H9 (cell line): ENCODE measurements around the gene ACSS2. TPM values are rescaled to one million over a fixed set of nuclear protein-coding genes. Genes with fewer than 3 reads are reported as not detected.

Experiments
- DNase-seq: peaks from one replicate; pipeline ENCODE4 v3.0.0-alpha.2; 2017
- H2AFZ ChIP-seq: one replicate; pipeline ENCODE4 v1.6.1; 2013; ENCODE audit warnings: mild to moderate bottlenecking, low read length, control low read depth, moderate library complexity
- H2AK5ac ChIP-seq: 2 replicates; pipeline ENCODE4 v1.6.1; 2013; ENCODE audit warnings: low read length, control low read depth, mixed read lengths; ENCODE audit not compliant: insufficient read length
- H2BK120ac ChIP-seq: one replicate; pipeline ENCODE4 v1.6.1; 2013; ENCODE audit warnings: low read depth, mild to moderate bottlenecking, low read length, control low read depth, inconsistent platforms; ENCODE audit not compliant: poor library complexity, severe bottlenecking
- H2BK12ac ChIP-seq: 2 replicates; pipeline ENCODE4 v1.6.1; 2013; ENCODE audit warnings: low read length, control low read depth, mixed read lengths, low read depth; ENCODE audit not compliant: insufficient read length
- H2BK15ac ChIP-seq: 2 replicates; pipeline ENCODE4 v1.6.1; 2013; ENCODE audit warnings: low read depth, low read length, control low read depth
- H2BK20ac ChIP-seq: one replicate; pipeline ENCODE4 v1.6.1; 2013; ENCODE audit warnings: low read depth, mild to moderate bottlenecking, low read length, control low read depth, inconsistent platforms; ENCODE audit not compliant: poor library complexity, severe bottlenecking
- H2BK5ac ChIP-seq: 2 replicates; pipeline ENCODE4 v1.6.1; 2013; ENCODE audit warnings: low read length, control low read depth, mixed read lengths; ENCODE audit not compliant: insufficient read length
- H3K14ac ChIP-seq: 2 replicates; pipeline ENCODE4 v1.6.1; 2013; ENCODE audit warnings: low read length, control low read depth; ENCODE audit not compliant: insufficient read depth
- H3K18ac ChIP-seq: 2 replicates; pipeline ENCODE4 v1.6.1; 2013; ENCODE audit warnings: low read depth, mild to moderate bottlenecking, mixed read lengths, low read length, control low read depth; ENCODE audit not compliant: insufficient read length
- H3K23ac ChIP-seq: 2 replicates; pipeline ENCODE4 v1.6.1; 2013; ENCODE audit warnings: low read length, control low read depth, mixed read lengths, low read depth; ENCODE audit not compliant: insufficient read length
- H3K23me2 ChIP-seq: 2 replicates; pipeline ENCODE4 v1.6.1; 2013; ENCODE audit warnings: low read depth, mild to moderate bottlenecking, mixed read lengths, low read length, control low read depth; ENCODE audit not compliant: insufficient read length, poor library complexity, severe bottlenecking
- H3K27ac ChIP-seq: 2 replicates; pipeline ENCODE4 v1.5.1; 2013; ENCODE audit warnings: low read length, control low read depth, mixed read lengths, low read depth; ENCODE audit not compliant: insufficient read length
- H3K27me3 ChIP-seq: 2 replicates; pipeline ENCODE4 v1.6.1; 2013; ENCODE audit warnings: low read length, control low read depth, inconsistent platforms; ENCODE audit not compliant: insufficient read depth
- H3K4ac ChIP-seq: 2 replicates; pipeline ENCODE4 v1.6.1; 2013; ENCODE audit warnings: low read depth, mild to moderate bottlenecking, control low read depth, inconsistent platforms, low read length, moderate library complexity
- H3K4me1 ChIP-seq: 2 replicates; pipeline ENCODE4 v1.6.1; 2013; ENCODE audit warnings: low read length, control low read depth, inconsistent platforms; ENCODE audit not compliant: insufficient read depth
- H3K4me2 ChIP-seq: 2 replicates; pipeline ENCODE4 v1.6.1; 2013; ENCODE audit warnings: low read length, control low read depth, mixed read lengths; ENCODE audit not compliant: insufficient read length, insufficient read depth
- H3K56ac ChIP-seq: 2 replicates; pipeline ENCODE4 v1.6.1; 2013; ENCODE audit warnings: low read depth, mild to moderate bottlenecking, mixed read lengths, low read length, control low read depth; ENCODE audit not compliant: insufficient read length
- H3K79me1 ChIP-seq: 2 replicates; pipeline ENCODE4 v1.6.1; 2013; ENCODE audit warnings: low read depth, mild to moderate bottlenecking, moderate library complexity, low read length, control low read depth, inconsistent platforms; ENCODE audit not compliant: insufficient read depth, poor library complexity, severe bottlenecking
- H3K79me2 ChIP-seq: 2 replicates; pipeline ENCODE4 v1.6.1; 2013; ENCODE audit warnings: low read length, control low read depth, inconsistent platforms; ENCODE audit not compliant: insufficient read depth
- H3K9ac ChIP-seq: 2 replicates; pipeline ENCODE4 v1.6.1; 2013; ENCODE audit warnings: low read length, control low read depth, mixed read lengths; ENCODE audit not compliant: insufficient read length; ENCODE audit errors: extremely low read depth
- H3K9me3 ChIP-seq: one replicate; pipeline ENCODE4 v1.6.1; 2013; ENCODE audit warnings: low read depth, low read length, inconsistent platforms; ENCODE audit not compliant: control insufficient read depth
- H3T11ph ChIP-seq: one replicate; pipeline ENCODE4 v1.6.1; 2013; ENCODE audit warnings: mild to moderate bottlenecking, low read length, control low read depth, inconsistent platforms
- H4K20me1 ChIP-seq: one replicate; pipeline ENCODE4 v1.6.1; 2013; ENCODE audit not compliant: control insufficient read depth, insufficient read length, insufficient read depth
- H4K5ac ChIP-seq: 2 replicates; pipeline ENCODE4 v1.6.1; 2013; ENCODE audit warnings: low read depth, mild to moderate bottlenecking, mixed read lengths, low read length, control low read depth; ENCODE audit not compliant: insufficient read length
- H4K8ac ChIP-seq: replicated peaks from 2 replicates; pipeline ENCODE4 v1.6.1; 2013; ENCODE audit warnings: low read length, control low read depth, mixed read lengths, low read depth; ENCODE audit not compliant: insufficient read length
- H4K91ac ChIP-seq: 2 replicates; pipeline ENCODE4 v1.6.1; 2013; ENCODE audit warnings: low read depth, mild to moderate bottlenecking, moderate library complexity, mixed read lengths, low read length, control low read depth; ENCODE audit not compliant: insufficient read length
- H3K27ac Mint-ChIP-seq, 3 experiments: 2 replicates in 2 of 3; 3 replicates in 1 of 3; pipeline ENCODE4 v1.8.0; 2020 to 2021; ENCODE audit warnings: mixed read lengths in 3 of 3, mild to moderate bottlenecking in 1 of 3, moderate library complexity in 1 of 3
- H3K27me3 Mint-ChIP-seq: 2 replicates; pipeline ENCODE4 v1.8.0; 2021; ENCODE audit warnings: low read depth, mild to moderate bottlenecking, moderate library complexity, mixed read lengths
- H3K36me3 Mint-ChIP-seq, 3 experiments: 2 replicates in 2 of 3; 3 replicates in 1 of 3; pipeline ENCODE4 v1.8.0; 2020 to 2021; ENCODE audit warnings: low read depth in 3 of 3, mixed read lengths in 3 of 3; ENCODE audit not compliant: insufficient read depth in 1 of 3
- H3K4me1 Mint-ChIP-seq, 2 experiments: 2 replicates each; pipeline ENCODE4 v1.8.0; 2020; ENCODE audit warnings: mixed read lengths in 2 of 2
- H3K4me3 Mint-ChIP-seq, 2 experiments: 2 replicates in 1 of 2; 3 replicates in 1 of 2; pipeline ENCODE4 v1.8.0; 2020 to 2021; ENCODE audit warnings: mild to moderate bottlenecking in 2 of 2, mixed read lengths in 2 of 2, moderate library complexity in 1 of 2
- H3K9me3 Mint-ChIP-seq, 2 experiments: 2 replicates in 1 of 2; 3 replicates in 1 of 2; pipeline ENCODE4 v1.8.0; 2020; ENCODE audit warnings: mild to moderate bottlenecking in 2 of 2, mixed read lengths in 2 of 2, moderate library complexity in 1 of 2
- WGBS: extraction: QIAGEN DNeasy Blood & Tissue Kit; methylation state at CpG from one replicate; pipeline ENCODE4 v1.1.7; 2013; ENCODE audit warnings: missing lambda C conversion rate, low lambda C conversion rate, mixed read lengths; ENCODE audit not compliant: insufficient read length; ENCODE audit errors: extremely low coverage; 5-methylcytosine and 5-hydroxymethylcytosine counted together
- total RNA-seq: library from RNA; stranded (reverse); gene quantifications from 2 replicates; pipeline ENCODE4 v1.2.1, GENCODE V29; 2021
- TF ChIP-seq, protein P1 (sequence below): fragments of 200-600 bp; sonication (generic); conservative IDR thresholded peaks from 3 replicates; pipeline ENCODE4 v1.8.0; 2021; ENCODE audit warnings: antibody characterized with exemption, mild to moderate bottlenecking

Gene ACSS2
- total RNA-seq, 1 experiment from 2014 or later = 15.4 TPM

DNA sequence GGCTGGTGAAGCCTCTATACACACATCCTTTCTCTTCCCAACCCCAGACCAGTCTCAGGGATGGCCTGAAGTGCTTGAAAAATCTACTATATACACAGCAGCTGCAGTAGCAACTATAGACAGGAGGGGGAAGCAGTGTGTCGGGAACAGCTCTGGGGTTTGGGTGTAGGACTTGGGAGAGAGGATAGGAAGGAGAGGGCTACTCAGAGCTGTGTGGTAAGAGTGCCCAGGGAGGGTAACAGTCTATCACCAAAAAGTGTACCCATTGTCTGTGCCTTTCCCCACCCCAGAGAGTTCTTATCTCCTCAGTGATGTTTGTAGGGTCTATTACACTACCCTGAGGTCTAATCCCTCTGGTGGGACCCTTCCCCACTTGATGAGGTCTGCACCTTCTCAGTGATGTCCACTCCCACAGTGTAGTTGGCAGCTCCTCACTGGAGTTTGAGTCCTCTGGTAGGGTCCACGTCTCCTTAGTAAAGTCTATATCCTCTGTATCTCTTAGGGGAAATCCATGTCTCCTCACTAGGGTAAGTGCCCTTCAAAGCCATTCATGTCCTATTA is 2.2 kb upstream of the ACSS2 start:
- Histone ChIP-seq H3K23me2 (peaks cover 18% of the 10 kb centered on the region), H2AK5ac (no peak overlapping the region), H2BK12ac (no peak overlapping the region), H3K18ac (no peak overlapping the region), H2BK15ac (no peak overlapping the region), H3K79me2 (no peaks in the 10 kb centered on the region; the same call in 1 of the 2 replicates), H2BK5ac (no peak overlapping the region), H2BK120ac (no peak overlapping the region), H3K4ac (no peak overlapping the region), H2BK20ac (no peak overlapping the region), H3K9ac (no peak overlapping the region), H3K4me2 (no peak overlapping the region), H3K56ac (no peak overlapping the region), H2AFZ (no peak overlapping the region), H3T11ph (no peak overlapping the region), H3K14ac (no peak overlapping the region), H4K91ac (no peak overlapping the region), H3K23ac (no peak overlapping the region), H3K27me3 (no peaks in the 10 kb centered on the region; the same call in 1 of the 2 replicates), H4K5ac (no peak overlapping the region), H3K4me1 (peaks cover 8% of the 10 kb centered on the region; the same call in 1 of the 2 replicates), H3K79me1 (no peaks in the 10 kb centered on the region), H4K8ac (no peak overlapping the region), H3K27ac (no peak overlapping the region), H4K20me1 (no peaks in the 10 kb centered on the region), H3K9me3 (no peaks in the 10 kb centered on the region)
- H3K9me3 Mint-ChIP-seq = no peaks in the 10 kb centered on the region
- H3K27me3 Mint-ChIP-seq = peaks cover 39% of the 10 kb centered on the region
- TF ChIP-seq, protein P1, sequence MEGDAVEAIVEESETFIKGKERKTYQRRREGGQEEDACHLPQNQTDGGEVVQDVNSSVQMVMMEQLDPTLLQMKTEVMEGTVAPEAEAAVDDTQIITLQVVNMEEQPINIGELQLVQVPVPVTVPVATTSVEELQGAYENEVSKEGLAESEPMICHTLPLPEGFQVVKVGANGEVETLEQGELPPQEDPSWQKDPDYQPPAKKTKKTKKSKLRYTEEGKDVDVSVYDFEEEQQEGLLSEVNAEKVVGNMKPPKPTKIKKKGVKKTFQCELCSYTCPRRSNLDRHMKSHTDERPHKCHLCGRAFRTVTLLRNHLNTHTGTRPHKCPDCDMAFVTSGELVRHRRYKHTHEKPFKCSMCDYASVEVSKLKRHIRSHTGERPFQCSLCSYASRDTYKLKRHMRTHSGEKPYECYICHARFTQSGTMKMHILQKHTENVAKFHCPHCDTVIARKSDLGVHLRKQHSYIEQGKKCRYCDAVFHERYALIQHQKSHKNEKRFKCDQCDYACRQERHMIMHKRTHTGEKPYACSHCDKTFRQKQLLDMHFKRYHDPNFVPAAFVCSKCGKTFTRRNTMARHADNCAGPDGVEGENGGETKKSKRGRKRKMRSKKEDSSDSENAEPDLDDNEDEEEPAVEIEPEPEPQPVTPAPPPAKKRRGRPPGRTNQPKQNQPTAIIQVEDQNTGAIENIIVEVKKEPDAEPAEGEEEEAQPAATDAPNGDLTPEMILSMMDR = peak; percentile 92
- peaks cover 39 to 41% of the 10 kb centered on the region in 2 experiments for H3K4me1 Mint-ChIP-seq
- no peak overlapping the region; a peak in 2 of 7 replicates for H3K27ac Mint-ChIP-seq
- peaks cover 0 to 9% (median 0%) of the 10 kb centered on the region in 3 experiments; a peak in 5 of 7 replicates for H3K36me3 Mint-ChIP-seq
- WGBS = no CpG with 5 or more reads among the region's 2 CpGs
- DNase-seq = peak; percentile 88
- peak overlapping the region; percentile 49 to 95; a peak in 4 of 5 replicates for H3K4me3 Mint-ChIP-seq
